HL-60 (cell line): ENCODE measurements around the gene ASCC2.

Source experiments
- CTCF ChIP-seq: IDR thresholded peaks from one replicate; pipeline ENCODE4 v1.5.1; 2011; ENCODE audit warnings: low read length, control low read depth, inconsistent platforms; ENCODE audit not compliant: insufficient read depth
- POLR2AphosphoS5 ChIP-seq: IDR thresholded peaks from 2 replicates; pipeline ENCODE4 v1.6.1; 2012; ENCODE audit warnings: low read depth
- SPI1 ChIP-seq: IDR thresholded peaks from 2 replicates; pipeline ENCODE4 v1.6.1; 2012; ENCODE audit warnings: low read depth, mild to moderate bottlenecking, borderline replicate concordance
- TF ChIP-seq, protein P1 (sequence below): IDR thresholded peaks from 2 replicates; pipeline ENCODE4 v1.6.1; 2012; ENCODE audit warnings: low read depth; ENCODE audit not compliant: insufficient replicate concordance

DNA sequence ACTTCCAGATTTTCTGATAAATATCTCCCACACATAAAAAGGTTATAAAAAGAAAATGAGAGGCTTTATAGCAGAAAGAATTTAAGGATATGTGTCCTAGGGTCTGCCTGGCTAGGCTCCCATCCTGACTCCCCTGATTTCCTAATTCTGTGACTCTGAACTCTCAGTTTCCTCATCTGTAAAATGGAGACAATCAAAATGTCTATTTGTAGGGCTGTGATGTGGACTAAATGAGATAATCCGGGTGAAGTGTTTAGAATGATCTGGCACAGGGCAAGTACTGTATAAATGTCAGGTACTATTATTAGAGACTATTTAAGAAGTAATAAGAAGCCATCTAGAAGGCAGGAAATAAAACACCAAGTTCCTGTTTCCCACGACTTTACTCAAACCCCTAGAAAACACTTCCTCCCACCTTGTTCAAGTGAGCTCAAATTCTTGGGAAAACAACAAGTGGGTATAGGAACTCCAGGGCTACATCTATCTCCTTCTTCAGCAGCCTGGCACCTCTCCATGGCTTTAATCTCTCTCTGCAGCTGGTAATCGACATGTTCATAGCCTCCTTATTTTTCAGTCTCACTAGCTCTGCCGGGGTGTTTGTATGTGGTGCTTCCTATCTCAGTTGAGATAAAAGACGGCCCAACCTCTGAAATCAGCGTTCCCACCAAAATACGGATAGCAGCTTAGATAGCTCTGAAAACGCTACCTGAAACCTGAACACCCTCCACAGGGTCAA is 6.7 kb downstream of the ASCC2 start:
- TF ChIP-seq CTCF, result no peak
- TF ChIP-seq, protein P1, sequence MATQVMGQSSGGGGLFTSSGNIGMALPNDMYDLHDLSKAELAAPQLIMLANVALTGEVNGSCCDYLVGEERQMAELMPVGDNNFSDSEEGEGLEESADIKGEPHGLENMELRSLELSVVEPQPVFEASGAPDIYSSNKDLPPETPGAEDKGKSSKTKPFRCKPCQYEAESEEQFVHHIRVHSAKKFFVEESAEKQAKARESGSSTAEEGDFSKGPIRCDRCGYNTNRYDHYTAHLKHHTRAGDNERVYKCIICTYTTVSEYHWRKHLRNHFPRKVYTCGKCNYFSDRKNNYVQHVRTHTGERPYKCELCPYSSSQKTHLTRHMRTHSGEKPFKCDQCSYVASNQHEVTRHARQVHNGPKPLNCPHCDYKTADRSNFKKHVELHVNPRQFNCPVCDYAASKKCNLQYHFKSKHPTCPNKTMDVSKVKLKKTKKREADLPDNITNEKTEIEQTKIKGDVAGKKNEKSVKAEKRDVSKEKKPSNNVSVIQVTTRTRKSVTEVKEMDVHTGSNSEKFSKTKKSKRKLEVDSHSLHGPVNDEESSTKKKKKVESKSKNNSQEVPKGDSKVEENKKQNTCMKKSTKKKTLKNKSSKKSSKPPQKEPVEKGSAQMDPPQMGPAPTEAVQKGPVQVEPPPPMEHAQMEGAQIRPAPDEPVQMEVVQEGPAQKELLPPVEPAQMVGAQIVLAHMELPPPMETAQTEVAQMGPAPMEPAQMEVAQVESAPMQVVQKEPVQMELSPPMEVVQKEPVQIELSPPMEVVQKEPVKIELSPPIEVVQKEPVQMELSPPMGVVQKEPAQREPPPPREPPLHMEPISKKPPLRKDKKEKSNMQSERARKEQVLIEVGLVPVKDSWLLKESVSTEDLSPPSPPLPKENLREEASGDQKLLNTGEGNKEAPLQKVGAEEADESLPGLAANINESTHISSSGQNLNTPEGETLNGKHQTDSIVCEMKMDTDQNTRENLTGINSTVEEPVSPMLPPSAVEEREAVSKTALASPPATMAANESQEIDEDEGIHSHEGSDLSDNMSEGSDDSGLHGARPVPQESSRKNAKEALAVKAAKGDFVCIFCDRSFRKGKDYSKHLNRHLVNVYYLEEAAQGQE, result no peak
- TF ChIP-seq SPI1, result peak; percentile 8; the same call in 1 of the 2 replicates
- no peak for TF ChIP-seq POLR2AphosphoS5
